GM18519 (cell line): ENCODE results near the gene PANK4.

Experiments
- ATAC-seq: cut with Tn5 transposase; IDR thresholded peaks from one replicate; pipeline ENCODE4 v1.9.1; 2021; ENCODE audit warnings: mild to moderate bottlenecking, moderate library complexity; ENCODE audit not compliant: unreplicated experiment, low FRiP score

PANK4 gene

GRCh38 chr1:2516946-2517345 is 9.4 kb downstream of the PANK4 start:
- ATAC-seq: no peak

- no peak for ATAC-seq
Observed at GRCh38 chr1:2516124-2516523, 10.3 kb downstream of the PANK4 start.

GRCh38 chr1:2515763-2516080 is 10.7 kb downstream of the PANK4 start:
- no peak for ATAC-seq

GRCh38 chr1:2514863-2515762 is 11.3 kb downstream of the PANK4 start:
- ATAC-seq: no peak

GRCh38 chr1:2513939-2514652 is 12.3 kb downstream of the PANK4 start:
- ATAC-seq: no peak

- no peak for ATAC-seq
Observed at GRCh38 chr1:2512862-2513421, 13.5 kb downstream of the PANK4 start.

- no peak for ATAC-seq
Observed at GRCh38 chr1:2510366-2511155, 15.8 kb downstream of the PANK4 start.

GRCh38 chr1:2509589-2509988 is 16.8 kb downstream of the PANK4 start:
- ATAC-seq: no peak

- ATAC-seq: no peak
Observed at GRCh38 chr1:2508751-2509150, 17.6 kb downstream of the PANK4 start.

- ATAC-seq: no peak
Observed at GRCh38 chr1:2508180-2508579, 18.2 kb downstream of the PANK4 start.

GRCh38 chr1:2507744-2508155 is 18.6 kb downstream of the PANK4 start:
- ATAC-seq: no peak

- ATAC-seq: no peak
Observed at GRCh38 chr1:2506901-2507565, 19.4 kb downstream of the PANK4 start.

GRCh38 chr1:2506007-2506860 is 20.2 kb downstream of the PANK4 start:
- no peak for ATAC-seq

- ATAC-seq: no peak
Observed at GRCh38 chr1:2505461-2505994, 20.9 kb downstream of the PANK4 start.

GRCh38 chr1:2504949-2505272 is 21.5 kb downstream of the PANK4 start:
- ATAC-seq: no peak

GRCh38 chr1:2504225-2504948 is 22.0 kb downstream of the PANK4 start:
- ATAC-seq: no peak

GRCh38 chr1:2503554-2504224 is 22.7 kb downstream of the PANK4 start:
- no peak for ATAC-seq
